MM.1S (cell line): ENCODE measurements around the gene CPNE2.

ENCODE experiments used
- EZH2 ChIP-seq: fragments of 300-600 bp; sonication (generic); optimal IDR thresholded peaks from 2 replicates; pipeline ENCODE3; 2017; ENCODE audit warnings: low read depth, mild to moderate bottlenecking, antibody characterized with exemption, low read length, mixed read lengths
- EZH2phosphoT487 ChIP-seq: fragments of 300-600 bp; sonication (generic); IDR thresholded peaks from 2 replicates; pipeline ENCODE4 v1.6.1; 2018; ENCODE audit warnings: antibody characterized with exemption, low read length
- TF ChIP-seq, protein P1 (sequence below): fragments of 300-600 bp; sonication (generic); IDR thresholded peaks from 2 replicates; pipeline ENCODE4 v1.5.1; 2016; ENCODE audit warnings: antibody characterized with exemption, low read length, mixed read lengths

DNA sequence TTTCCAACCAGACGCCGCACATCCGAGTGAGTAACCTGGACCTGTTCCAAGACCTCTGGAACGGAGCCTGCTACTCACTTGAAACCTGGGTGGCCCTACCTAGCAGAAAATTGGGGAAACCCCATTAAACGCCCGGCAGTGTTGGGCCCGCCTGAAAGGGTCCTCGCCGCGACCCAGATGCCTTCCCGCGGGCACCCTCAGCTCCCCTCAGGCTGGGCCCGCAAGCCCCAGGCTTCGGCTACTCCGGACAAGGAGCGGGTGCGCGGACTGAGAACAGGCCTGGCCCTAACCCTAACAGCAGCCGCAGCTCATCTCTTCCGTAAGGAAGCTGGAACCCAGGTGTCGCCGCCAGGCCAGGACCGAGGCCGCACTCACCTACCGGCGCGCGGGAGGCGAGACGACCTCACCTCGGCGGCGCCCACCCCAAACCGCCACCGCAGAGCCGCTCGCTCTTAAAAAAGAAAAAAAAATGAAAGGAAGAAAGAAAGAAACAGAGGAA is 93.1 kb downstream of the CPNE2 start:
- TF ChIP-seq, protein P1, sequence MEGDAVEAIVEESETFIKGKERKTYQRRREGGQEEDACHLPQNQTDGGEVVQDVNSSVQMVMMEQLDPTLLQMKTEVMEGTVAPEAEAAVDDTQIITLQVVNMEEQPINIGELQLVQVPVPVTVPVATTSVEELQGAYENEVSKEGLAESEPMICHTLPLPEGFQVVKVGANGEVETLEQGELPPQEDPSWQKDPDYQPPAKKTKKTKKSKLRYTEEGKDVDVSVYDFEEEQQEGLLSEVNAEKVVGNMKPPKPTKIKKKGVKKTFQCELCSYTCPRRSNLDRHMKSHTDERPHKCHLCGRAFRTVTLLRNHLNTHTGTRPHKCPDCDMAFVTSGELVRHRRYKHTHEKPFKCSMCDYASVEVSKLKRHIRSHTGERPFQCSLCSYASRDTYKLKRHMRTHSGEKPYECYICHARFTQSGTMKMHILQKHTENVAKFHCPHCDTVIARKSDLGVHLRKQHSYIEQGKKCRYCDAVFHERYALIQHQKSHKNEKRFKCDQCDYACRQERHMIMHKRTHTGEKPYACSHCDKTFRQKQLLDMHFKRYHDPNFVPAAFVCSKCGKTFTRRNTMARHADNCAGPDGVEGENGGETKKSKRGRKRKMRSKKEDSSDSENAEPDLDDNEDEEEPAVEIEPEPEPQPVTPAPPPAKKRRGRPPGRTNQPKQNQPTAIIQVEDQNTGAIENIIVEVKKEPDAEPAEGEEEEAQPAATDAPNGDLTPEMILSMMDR = no peak
- TF ChIP-seq EZH2 (no peak), EZH2phosphoT487 (no peak)
